ENCODE measurements around the gene IL22RA1.

IL22RA1 gene

DNA sequence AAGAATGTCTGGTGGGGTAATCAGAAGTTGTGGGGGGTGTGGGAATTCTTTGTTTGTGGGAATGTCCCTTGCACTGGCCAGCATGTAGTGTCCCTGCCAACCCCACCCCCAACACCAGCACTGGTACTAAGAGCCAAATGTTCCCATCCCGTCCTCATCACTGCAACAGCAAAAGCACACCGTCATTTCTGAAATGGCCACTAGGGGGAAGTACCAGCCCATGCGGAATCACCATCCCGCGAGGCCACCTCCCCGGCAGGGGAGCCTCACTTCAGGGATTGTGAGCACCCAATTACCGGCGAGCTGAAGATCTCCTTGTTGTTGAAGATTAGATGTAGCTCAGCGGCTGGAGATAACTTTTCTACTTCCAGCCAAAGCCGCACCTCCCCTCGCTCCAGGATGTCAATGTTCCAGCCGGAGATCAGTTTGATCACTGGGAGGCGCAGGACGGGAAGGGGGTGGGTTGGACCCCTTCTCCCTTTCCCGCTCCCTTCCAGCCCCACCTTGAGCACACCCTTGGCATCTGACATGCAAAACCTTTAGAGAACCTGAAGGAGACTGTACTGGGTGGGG, 72.0 kb downstream of the IL22RA1 start:
- DNase-seq = peak; percentile 81

DNA sequence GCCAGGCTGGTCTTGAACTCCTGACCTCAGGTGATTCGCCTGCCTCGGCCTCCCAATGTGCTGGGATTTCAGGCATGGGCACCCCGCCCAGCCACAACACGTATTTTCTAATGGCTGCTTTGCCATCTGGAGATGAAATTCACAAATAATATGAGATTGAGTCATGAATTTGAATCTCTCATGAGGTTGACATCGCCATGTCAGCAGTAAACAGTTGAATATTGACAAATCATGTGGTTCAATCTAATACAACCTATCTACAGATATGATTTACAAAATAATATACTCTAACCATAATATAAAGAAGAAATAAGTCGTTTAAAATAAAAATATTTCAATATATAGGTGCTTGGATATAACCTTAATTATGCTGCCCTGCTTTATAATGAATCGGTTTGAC, 73.1 kb downstream of the IL22RA1 start:
- no peak for DNase-seq

All from right forelimb (tissue), 1 donor.